HepG2 (cell line): ENCODE results near the gene FRMD8. TPM values are rescaled to one million over a fixed set of nuclear protein-coding genes. Genes with fewer than 3 reads are reported as not detected.

Source experiments
- CEBPB ChIP-seq: IDR thresholded peaks from 2 replicates; pipeline ENCODE4 v1.6.1; 2011; ENCODE audit warnings: low read depth, low read length, improper control_type of control experiment, borderline replicate concordance
- GMEB1 ChIP-seq: sonication (generic); formaldehyde crosslinking; IDR thresholded peaks from 2 replicates; pipeline ENCODE4 v1.5.1; 2020; ENCODE audit warnings: missing genetic modification reagents, mild to moderate bottlenecking, borderline replicate concordance
- GRHL1 ChIP-seq: sonication (generic); formaldehyde crosslinking; conservative IDR thresholded peaks from 2 replicates; pipeline ENCODE4 v1.8.0; 2022; ENCODE audit warnings: missing genetic modification reagents
- GZF1 ChIP-seq: sonication (generic); formaldehyde crosslinking; IDR thresholded peaks from 2 replicates; pipeline ENCODE4 v1.5.1; 2020; ENCODE audit warnings: mild to moderate bottlenecking, missing genetic modification reagents
- HDAC1 ChIP-seq: sonication (generic); formaldehyde crosslinking; IDR thresholded peaks from 2 replicates; pipeline ENCODE4 v1.5.1; 2020; ENCODE audit warnings: mild to moderate bottlenecking, missing genetic modification reagents
- HNRNPL ChIP-seq: fragments of 200-400 bp; formaldehyde crosslinking; IDR thresholded peaks from 2 replicates; pipeline ENCODE4 v1.6.1; 2017; ENCODE audit warnings: mild to moderate bottlenecking, low read depth, low read length
- HNRNPLL ChIP-seq: fragments of 200-400 bp; formaldehyde crosslinking; IDR thresholded peaks from 2 replicates; pipeline ENCODE4 v1.6.1; 2017; ENCODE audit warnings: mild to moderate bottlenecking, low read depth, low read length; ENCODE audit not compliant: poor library complexity, severe bottlenecking
- HNRNPUL1 ChIP-seq: fragments of 200-400 bp; formaldehyde crosslinking; IDR thresholded peaks from 2 replicates; pipeline ENCODE4 v1.6.1; 2017; ENCODE audit warnings: low read depth, mild to moderate bottlenecking, low read length, moderate library complexity
- KDM4B ChIP-seq: sonication (generic); formaldehyde crosslinking; IDR thresholded peaks from 2 replicates; pipeline ENCODE4 v1.4.0; 2020; ENCODE audit warnings: missing genetic modification reagents
- MXD1 ChIP-seq: sonication (generic); formaldehyde crosslinking; IDR thresholded peaks from 2 replicates; pipeline ENCODE4 v1.4.0; 2020; ENCODE audit warnings: mild to moderate bottlenecking, missing genetic modification reagents
- NCOA2 ChIP-seq: sonication (generic); formaldehyde crosslinking; IDR thresholded peaks from 2 replicates; pipeline ENCODE4 v1.8.0; 2022; ENCODE audit warnings: inconsistent platforms
- NR0B2 ChIP-seq: sonication (generic); formaldehyde crosslinking; IDR thresholded peaks from 2 replicates; pipeline ENCODE4 v1.4.0; 2020; ENCODE audit warnings: mild to moderate bottlenecking, missing genetic modification reagents
- NR1H2 ChIP-seq: sonication (generic); formaldehyde crosslinking; IDR thresholded peaks from 2 replicates; pipeline ENCODE4 v1.8.1; 2022; ENCODE audit warnings: low read depth, missing genetic modification reagents, borderline replicate concordance
- PAWR ChIP-seq: sonication (generic); formaldehyde crosslinking; IDR thresholded peaks from 2 replicates; pipeline ENCODE4 v1.4.0; 2020; ENCODE audit warnings: missing genetic modification reagents, mild to moderate bottlenecking, borderline replicate concordance
- RBAK ChIP-seq: sonication (generic); formaldehyde crosslinking; IDR thresholded peaks from 2 replicates; pipeline ENCODE4 v1.5.1; 2020; ENCODE audit warnings: mild to moderate bottlenecking, missing genetic modification reagents
- REL ChIP-seq: sonication (generic); formaldehyde crosslinking; conservative IDR thresholded peaks from 2 replicates; pipeline ENCODE4 v1.8.0; 2022; ENCODE audit warnings: mild to moderate bottlenecking, missing genetic modification reagents, moderate library complexity
- RFX3 ChIP-seq: IDR thresholded peaks from 2 replicates; pipeline ENCODE4 v1.6.1; 2016; ENCODE audit warnings: missing biosample characterization, missing genetic modification reagents
- ZNF256 ChIP-seq: sonication (generic); formaldehyde crosslinking; conservative IDR thresholded peaks from 2 replicates; pipeline ENCODE4 v1.4.0; 2020; ENCODE audit warnings: missing genetic modification reagents
- ZNF337 ChIP-seq: sonication (generic); formaldehyde crosslinking; IDR thresholded peaks from 2 replicates; pipeline ENCODE4 v1.5.1; 2020; ENCODE audit warnings: missing genetic modification reagents, low read depth, mild to moderate bottlenecking, borderline replicate concordance
- ZNF546 ChIP-seq: sonication (generic); formaldehyde crosslinking; conservative IDR thresholded peaks from 2 replicates; pipeline ENCODE4 v1.8.1; 2023; ENCODE audit warnings: mild to moderate bottlenecking, missing genetic modification reagents
- ZNF547 ChIP-seq: sonication (generic); formaldehyde crosslinking; IDR thresholded peaks from 2 replicates; pipeline ENCODE4 v1.5.1; 2020; ENCODE audit warnings: mild to moderate bottlenecking, missing genetic modification reagents
- ZUFSP ChIP-seq: sonication (generic); formaldehyde crosslinking; IDR thresholded peaks from 2 replicates; pipeline ENCODE4 v1.9.0; 2021; ENCODE audit warnings: missing genetic modification reagents, mild to moderate bottlenecking, borderline replicate concordance
- polyA plus RNA-seq, 8 experiments: library from polyadenylated mRNA; depleted of rRNA in 3 of 8; stranded (reverse) in 7 of 8; unstranded in 1 of 8; fragments of >200 nt; fragmentation: Illumina TruSeq in 4 of 8; extraction: Trizol in 4 of 8; gene quantifications; 2 replicates each; pipeline versions ENCODE4 v1.2.1 to v1.2.3, GENCODE V29; 2011 to 2016; ENCODE audit warnings: low read depth in 4 of 8, missing spikeins in 1 of 8, mixed read lengths in 1 of 8; ENCODE audit not compliant: insufficient read depth in 1 of 8
- total RNA-seq, 5 experiments: library from RNA; depleted of rRNA; stranded (reverse); fragments of >200 nt; fragmentation: Illumina TruSeq; extraction: Trizol; gene quantifications; 2 replicates each; pipeline ENCODE4 v1.2.3, GENCODE V29; 2016; ENCODE audit warnings: low read depth in 1 of 5

FRMD8 gene
- total and polyA plus RNA-seq, 2 of the 13 experiments (the other 11 are each of a cell fraction or from before 2014, with no cell fraction given): 5.8 to 20.6 TPM

GRCh38 chr11:65382033-65382803 is 4.2 kb upstream of the FRMD8 start, which contains the start of gene SLC25A45 (continued):
- TF ChIP-seq GMEB1 (CRISPR knock-in tag): peak; percentile 73
- TF ChIP-seq ZNF256 (CRISPR knock-in tag): no peak
- peak; percentile 85 for TF ChIP-seq NCOA2 (CRISPR knock-in tag)
- TF ChIP-seq RFX3 (CRISPR knock-in tag): no peak
- no peak for TF ChIP-seq GRHL1 (CRISPR knock-in tag)
- peak; percentile 8; the same call in 1 of the 2 replicates for TF ChIP-seq KDM4B (CRISPR knock-in tag)
- no peak for TF ChIP-seq RBAK (CRISPR knock-in tag)
- peak; percentile 96 for TF ChIP-seq HDAC1 (CRISPR knock-in tag)
- TF ChIP-seq HNRNPUL1: no peak
- no peak for TF ChIP-seq ZUFSP (CRISPR knock-in tag)
- TF ChIP-seq CEBPB: no peak
- peak; percentile 89 for TF ChIP-seq HNRNPLL
- TF ChIP-seq NR1H2 (CRISPR knock-in tag): no peak
- no peak for TF ChIP-seq GZF1
- peak; percentile 54; the same call in 1 of the 2 replicates for TF ChIP-seq ZNF337 (CRISPR knock-in tag)
- TF ChIP-seq REL (CRISPR knock-in tag): peak; percentile 64; the same call in 1 of the 2 replicates
- TF ChIP-seq ZNF546 (CRISPR knock-in tag): no peak
- TF ChIP-seq ZNF547 (CRISPR knock-in tag): peak; percentile 83; the same call in 1 of the 2 replicates
- TF ChIP-seq MXD1 (CRISPR knock-in tag): peak; percentile 30; the same call in 1 of the 2 replicates
- peak; percentile 99 for TF ChIP-seq HNRNPL
- TF ChIP-seq NR0B2 (CRISPR knock-in tag): no peak
- TF ChIP-seq PAWR (CRISPR knock-in tag): no peak
